Fibroblast of lung (primary cell): Measurements from ENCODE around the gene VWA8.

Source experiments
- EZH2 ChIP-seq: IDR thresholded peaks from 2 replicates; pipeline ENCODE4 v1.5.1; 2012; ENCODE audit warnings: low read length, control low read depth, mild to moderate bottlenecking; ENCODE audit errors: missing control alignments
- TF ChIP-seq, protein P1 (sequence below), 2 donors: IDR thresholded peaks in 1 of 2; conservative IDR thresholded peaks in 1 of 2; 1 replicate in 1 of 2; 2 replicates in 1 of 2; pipeline ENCODE4 v1.5.1; 2011 to 2012; ENCODE audit warnings: low read length in 2 of 2, control low read depth in 1 of 2, inconsistent platforms in 1 of 2, low read depth in 1 of 2, mild to moderate bottlenecking in 1 of 2

- TF ChIP-seq, protein P1, sequence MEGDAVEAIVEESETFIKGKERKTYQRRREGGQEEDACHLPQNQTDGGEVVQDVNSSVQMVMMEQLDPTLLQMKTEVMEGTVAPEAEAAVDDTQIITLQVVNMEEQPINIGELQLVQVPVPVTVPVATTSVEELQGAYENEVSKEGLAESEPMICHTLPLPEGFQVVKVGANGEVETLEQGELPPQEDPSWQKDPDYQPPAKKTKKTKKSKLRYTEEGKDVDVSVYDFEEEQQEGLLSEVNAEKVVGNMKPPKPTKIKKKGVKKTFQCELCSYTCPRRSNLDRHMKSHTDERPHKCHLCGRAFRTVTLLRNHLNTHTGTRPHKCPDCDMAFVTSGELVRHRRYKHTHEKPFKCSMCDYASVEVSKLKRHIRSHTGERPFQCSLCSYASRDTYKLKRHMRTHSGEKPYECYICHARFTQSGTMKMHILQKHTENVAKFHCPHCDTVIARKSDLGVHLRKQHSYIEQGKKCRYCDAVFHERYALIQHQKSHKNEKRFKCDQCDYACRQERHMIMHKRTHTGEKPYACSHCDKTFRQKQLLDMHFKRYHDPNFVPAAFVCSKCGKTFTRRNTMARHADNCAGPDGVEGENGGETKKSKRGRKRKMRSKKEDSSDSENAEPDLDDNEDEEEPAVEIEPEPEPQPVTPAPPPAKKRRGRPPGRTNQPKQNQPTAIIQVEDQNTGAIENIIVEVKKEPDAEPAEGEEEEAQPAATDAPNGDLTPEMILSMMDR (conservative IDR thresholded peaks at IDR 0.05 in 1 of 2, IDR thresholded peaks at IDR 0.05 in 1 of 2; ENCODE audit: low read depth in 1 of 2, low read length in 2 of 2) = no peak
- TF ChIP-seq EZH2 = no peak
Measured at GRCh38 chr13:41548031-41548430, 412.9 kb downstream of the VWA8 start.
